Karpas-422 (cell line): ENCODE data around the gene ATF7IP2. TPM values are rescaled to one million over a fixed set of nuclear protein-coding genes. Genes with fewer than 3 reads are reported as not detected.
"Not testable (repeated sequence)": the region's sequence is repeated elsewhere in the genome, so short reads cannot be mapped to it uniquely, and the experiment has no call there.

ENCODE experiments used
- DNase-seq: peaks from one replicate; pipeline ENCODE4 v3.0.0-alpha.2; 2015
- H2AFZ ChIP-seq: fragments of 200-600 bp; sonication (generic); 2 replicates; pipeline ENCODE4 v1.6.1; 2014; ENCODE audit warnings: antibody characterized with exemption, low read length, mixed read lengths
- H3K27ac ChIP-seq: fragments of 200-600 bp; sonication (generic); 2 replicates; pipeline ENCODE4 v1.5.1; 2014; ENCODE audit warnings: mild to moderate bottlenecking, low read length, moderate library complexity
- H3K27me3 ChIP-seq: fragments of 200-600 bp; sonication (generic); 2 replicates; pipeline ENCODE4 v1.6.1; 2014; ENCODE audit warnings: low read length, mixed read lengths
- H3K36me3 ChIP-seq: fragments of 200-600 bp; sonication (generic); 2 replicates; pipeline ENCODE4 v1.6.1; 2014; ENCODE audit warnings: low read length, mixed read lengths; ENCODE audit not compliant: insufficient read depth
- H3K4me1 ChIP-seq: fragments of 200-600 bp; sonication (generic); 2 replicates; pipeline ENCODE4 v1.6.1; 2014; ENCODE audit warnings: mild to moderate bottlenecking, low read length, mixed read lengths
- H3K4me2 ChIP-seq: fragments of 200-600 bp; sonication (generic); 2 replicates; pipeline ENCODE4 v1.6.1; 2014; ENCODE audit warnings: low read length, low read depth, mild to moderate bottlenecking; ENCODE audit not compliant: poor library complexity, severe bottlenecking
- H3K4me3 ChIP-seq: fragments of 200-600 bp; sonication (generic); 2 replicates; pipeline ENCODE4 v1.5.1; 2014; ENCODE audit warnings: mild to moderate bottlenecking, antibody characterized with exemption, low read length, mixed read lengths
- H3K79me2 ChIP-seq: fragments of 200-600 bp; sonication (generic); 2 replicates; pipeline ENCODE4 v1.6.1; 2014; ENCODE audit warnings: mild to moderate bottlenecking, low read length, mixed read lengths
- H3K9ac ChIP-seq: fragments of 200-600 bp; sonication (generic); 2 replicates; pipeline ENCODE4 v1.6.0; 2014; ENCODE audit warnings: low read length
- H3K9me2 ChIP-seq: fragments of 200-600 bp; sonication (generic), shearing (Covaris generic); replicated peaks from 2 replicates; pipeline ENCODE4 v1.6.0; 2014; ENCODE audit warnings: mild to moderate bottlenecking, low read length, moderate library complexity; ENCODE audit not compliant: insufficient read depth
- H3K9me3 ChIP-seq: fragments of 300-700, 200-600 bp; sonication (generic); 2 replicates; pipeline ENCODE4 v1.6.1; 2014; ENCODE audit warnings: low read length, mixed read lengths
- H4K20me1 ChIP-seq: fragments of 200-600 bp; sonication (generic); 2 replicates; pipeline ENCODE4 v1.6.1; 2014; ENCODE audit warnings: mild to moderate bottlenecking, antibody characterized with exemption, low read length, low read depth; ENCODE audit not compliant: insufficient read depth
- total RNA-seq: library from RNA; depleted of rRNA; stranded (reverse); fragments of >200 nt; shearing (Covaris generic); gene quantifications from 2 replicates; pipeline ENCODE4 v1.2.3, GENCODE V29; 2014; ENCODE audit warnings: low replicate concordance

ATF7IP2 gene
- total RNA-seq, 1 experiment from 2014 or later = 57.3 TPM

GRCh38 chr16:10410469-10410868 is 24.6 kb downstream of the ATF7IP2 start:
- H3K4me2 ChIP-seq = no peak overlapping the region
- H3K27me3 ChIP-seq = no peaks in the 10 kb centered on the region
- H4K20me1 ChIP-seq = no peaks in the 10 kb centered on the region
- peaks cover 34% of the 10 kb centered on the region for H3K9me3 ChIP-seq
- no peak overlapping the region for H3K4me3 ChIP-seq
- no peak overlapping the region for H3K27ac ChIP-seq
- no peak overlapping the region for H3K9ac ChIP-seq
- H3K4me1 ChIP-seq = no peaks in the 10 kb centered on the region
- DNase-seq = no peak
- peaks cover 23% of the 10 kb centered on the region for H3K36me3 ChIP-seq
- no peak overlapping the region for H2AFZ ChIP-seq
- no peaks in the 10 kb centered on the region for H3K9me2 ChIP-seq
- peaks cover 44% of the 10 kb centered on the region for H3K79me2 ChIP-seq

GRCh38 chr16:10412935-10413601 is 27.2 kb downstream of the ATF7IP2 start:
- Histone ChIP-seq H3K79me2 (peaks cover 49% of the 10 kb centered on the region), H3K4me1 (no peaks in the 10 kb centered on the region), H3K9me2 (no peaks in the 10 kb centered on the region), H3K27me3 (no peaks in the 10 kb centered on the region), H3K27ac (no peak overlapping the region), H3K9me3 (peaks cover 52% of the 10 kb centered on the region), H3K36me3 (peaks cover 37% of the 10 kb centered on the region), H2AFZ (no peak overlapping the region), H3K4me3 (no peak overlapping the region), H3K4me2 (no peak overlapping the region), H3K9ac (no peak overlapping the region), H4K20me1 (no peaks in the 10 kb centered on the region)
- DNase-seq = no peak

GRCh38 chr16:10418204-10418603 is 32.3 kb downstream of the ATF7IP2 start:
- not testable (repeated sequence) for H3K27me3 ChIP-seq, H3K4me3 ChIP-seq, H3K9ac ChIP-seq, H3K9me2 ChIP-seq, H4K20me1 ChIP-seq, H3K4me2 ChIP-seq, DNase-seq, H2AFZ ChIP-seq, H3K27ac ChIP-seq, H3K4me1 ChIP-seq
- Histone ChIP-seq H3K9me3 (peaks cover 36% of the 10 kb centered on the region), H3K79me2 (peaks cover 26% of the 10 kb centered on the region), H3K36me3 (peaks cover 34% of the 10 kb centered on the region)

- Histone ChIP-seq H3K4me3 (no peak overlapping the region), H3K79me2 (peaks cover 17% of the 10 kb centered on the region), H4K20me1 (no peaks in the 10 kb centered on the region), H3K27ac (no peak overlapping the region), H3K9me2 (no peaks in the 10 kb centered on the region), H3K9me3 (peaks cover 27% of the 10 kb centered on the region), H3K4me2 (no peak overlapping the region), H2AFZ (no peak overlapping the region), H3K4me1 (no peaks in the 10 kb centered on the region), H3K27me3 (no peaks in the 10 kb centered on the region), H3K36me3 (peaks cover 24% of the 10 kb centered on the region), H3K9ac (no peak overlapping the region)
- DNase-seq = no peak
Observed at GRCh38 chr16:10419701-10420100, 33.8 kb downstream of the ATF7IP2 start.

DNA sequence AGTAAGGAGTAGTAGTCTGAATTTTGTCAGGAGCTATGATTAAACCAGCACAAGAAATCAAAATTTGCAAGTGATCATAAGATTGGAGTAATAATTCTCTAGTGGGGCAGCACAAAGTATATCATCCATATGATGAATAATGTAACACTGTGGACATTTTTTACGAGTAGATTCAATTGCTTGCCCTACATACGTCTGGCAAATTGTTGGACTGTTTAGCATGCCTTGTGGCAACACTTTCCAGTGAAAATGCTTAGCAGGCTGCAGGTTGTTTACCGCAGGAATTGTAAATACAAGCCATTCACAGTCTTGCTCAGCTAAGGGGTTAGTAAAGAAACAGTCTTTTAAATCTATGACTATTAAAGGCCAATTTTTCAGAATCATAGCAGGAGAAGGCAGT is 35.7 kb downstream of the ATF7IP2 start:
- Histone ChIP-seq H3K9me3 (peaks cover 13% of the 10 kb centered on the region), H3K79me2 (0 out of 2 replicates have a peak, but pooled peaks cover 4% of the 10 kb centered on the region), H3K9me2 (no peaks in the 10 kb centered on the region), H3K9ac (no peak overlapping the region), H3K4me1 (no peaks in the 10 kb centered on the region), H3K4me2 (no peak overlapping the region), H3K36me3 (peaks cover 11% of the 10 kb centered on the region), H2AFZ (no peak overlapping the region), H3K27me3 (no peaks in the 10 kb centered on the region), H3K27ac (no peak overlapping the region), H4K20me1 (no peaks in the 10 kb centered on the region), H3K4me3 (no peak overlapping the region)
- no peak for DNase-seq

GRCh38 chr16:10428433-10429168 is 42.7 kb downstream of the ATF7IP2 start:
- no peak for DNase-seq
- H3K36me3 ChIP-seq = peaks cover 15% of the 10 kb centered on the region; the same call in 1 of the 2 replicates

DNA sequence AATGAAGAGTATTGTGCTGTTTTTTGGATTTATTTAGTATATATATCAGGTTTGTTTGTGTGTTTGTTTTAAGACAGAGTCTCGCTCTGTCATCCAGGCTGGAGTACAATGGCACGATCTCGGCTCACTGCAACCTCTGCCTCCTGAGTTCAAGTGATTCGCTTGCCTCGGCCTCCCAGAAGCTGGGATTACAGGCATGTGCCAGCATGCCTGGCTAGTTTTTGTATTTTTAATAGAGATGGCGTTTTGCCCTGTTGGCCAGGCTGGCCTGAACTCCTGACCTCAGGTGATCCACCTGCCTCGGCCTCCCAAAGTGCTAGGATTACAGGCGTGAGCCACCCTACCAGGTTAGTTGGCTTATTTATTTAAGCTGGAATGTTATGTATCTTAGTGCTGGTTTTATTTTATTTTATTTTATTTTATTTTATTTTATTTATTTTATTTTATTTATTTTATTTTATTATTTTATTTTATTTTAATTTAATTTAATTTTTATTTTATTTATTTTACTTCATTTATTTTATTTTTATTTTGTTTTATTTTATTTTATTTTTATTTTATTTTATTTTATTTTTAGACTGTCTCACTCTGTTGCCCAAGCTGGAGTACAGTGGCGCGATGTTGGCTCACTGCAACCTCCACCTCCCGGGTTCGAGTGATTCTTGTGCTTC is 43.6 kb downstream of the ATF7IP2 start:
- not testable (repeated sequence) for H3K4me3 ChIP-seq, H3K27ac ChIP-seq, DNase-seq, H4K20me1 ChIP-seq, H3K4me1 ChIP-seq, H3K27me3 ChIP-seq, H3K9me2 ChIP-seq, H2AFZ ChIP-seq, H3K79me2 ChIP-seq, H3K9me3 ChIP-seq, H3K4me2 ChIP-seq, H3K9ac ChIP-seq
- peaks cover 22% of the 10 kb centered on the region for H3K36me3 ChIP-seq

More at GRCh38 chr16:10428433-10429168, 42.7 kb downstream of the ATF7IP2 start:
- Histone ChIP-seq H3K4me2 (no peak overlapping the region), H3K79me2 (no peaks in the 10 kb centered on the region), H2AFZ (no peak overlapping the region), H3K9ac (no peak overlapping the region), H3K4me3 (no peak overlapping the region), H3K27ac (no peak overlapping the region), H3K4me1 (no peaks in the 10 kb centered on the region), H3K9me2 (no peaks in the 10 kb centered on the region), H4K20me1 (no peaks in the 10 kb centered on the region), H3K27me3 (no peaks in the 10 kb centered on the region), H3K9me3 (no peaks in the 10 kb centered on the region)

DNA sequence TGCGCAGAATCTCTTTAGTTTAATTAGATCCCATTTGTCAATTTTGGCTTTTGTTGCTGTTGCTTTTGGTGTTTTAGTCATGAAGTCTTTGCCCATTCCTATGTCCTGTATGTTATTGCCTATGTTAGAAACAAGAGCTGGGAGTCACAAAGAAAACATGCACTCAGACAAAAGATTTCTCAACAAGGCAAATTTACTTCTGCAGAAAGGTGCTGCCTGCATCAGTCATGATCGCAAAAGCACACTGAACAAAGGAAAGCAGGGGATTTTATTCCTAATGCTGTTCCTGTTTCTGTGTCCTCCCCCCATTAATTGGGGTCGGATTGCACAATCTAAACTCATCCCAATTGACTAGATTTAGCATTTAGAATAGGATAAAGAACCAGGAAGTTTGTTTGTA is 55.9 kb downstream of the ATF7IP2 start:
- H3K4me2 ChIP-seq = no peak overlapping the region
- H3K9ac ChIP-seq = no peak overlapping the region
- H2AFZ ChIP-seq = no peak overlapping the region
- no peaks in the 10 kb centered on the region for H3K79me2 ChIP-seq
- no peaks in the 10 kb centered on the region for H3K27me3 ChIP-seq
- peaks cover 11% of the 10 kb centered on the region for H3K9me3 ChIP-seq
- peaks cover 57% of the 10 kb centered on the region for H3K36me3 ChIP-seq
- no peaks in the 10 kb centered on the region for H4K20me1 ChIP-seq
- H3K4me3 ChIP-seq = no peak overlapping the region
- no peaks in the 10 kb centered on the region for H3K9me2 ChIP-seq
- no peak overlapping the region for H3K27ac ChIP-seq
- no peaks in the 10 kb centered on the region for H3K4me1 ChIP-seq
- no peak for DNase-seq
